H9 (cell line): ENCODE measurements around the gene PNMA6F. TPM values are rescaled to one million over a fixed set of nuclear protein-coding genes. Genes with fewer than 3 reads are reported as not detected.

Source experiments
- DNase-seq: peaks from one replicate; pipeline ENCODE4 v3.0.0-alpha.2; 2017
- H2AFZ ChIP-seq: one replicate; pipeline ENCODE4 v1.6.1; 2013; ENCODE audit warnings: mild to moderate bottlenecking, low read length, control low read depth, moderate library complexity
- H2AK5ac ChIP-seq: 2 replicates; pipeline ENCODE4 v1.6.1; 2013; ENCODE audit warnings: low read length, control low read depth, mixed read lengths; ENCODE audit not compliant: insufficient read length
- H2BK120ac ChIP-seq: one replicate; pipeline ENCODE4 v1.6.1; 2013; ENCODE audit warnings: low read depth, mild to moderate bottlenecking, low read length, control low read depth, inconsistent platforms; ENCODE audit not compliant: poor library complexity, severe bottlenecking
- H2BK12ac ChIP-seq: 2 replicates; pipeline ENCODE4 v1.6.1; 2013; ENCODE audit warnings: low read length, control low read depth, mixed read lengths, low read depth; ENCODE audit not compliant: insufficient read length
- H2BK15ac ChIP-seq: 2 replicates; pipeline ENCODE4 v1.6.1; 2013; ENCODE audit warnings: low read depth, low read length, control low read depth
- H2BK20ac ChIP-seq: one replicate; pipeline ENCODE4 v1.6.1; 2013; ENCODE audit warnings: low read depth, mild to moderate bottlenecking, low read length, control low read depth, inconsistent platforms; ENCODE audit not compliant: poor library complexity, severe bottlenecking
- H2BK5ac ChIP-seq: 2 replicates; pipeline ENCODE4 v1.6.1; 2013; ENCODE audit warnings: low read length, control low read depth, mixed read lengths; ENCODE audit not compliant: insufficient read length
- H3K14ac ChIP-seq: 2 replicates; pipeline ENCODE4 v1.6.1; 2013; ENCODE audit warnings: low read length, control low read depth; ENCODE audit not compliant: insufficient read depth
- H3K18ac ChIP-seq: 2 replicates; pipeline ENCODE4 v1.6.1; 2013; ENCODE audit warnings: low read depth, mild to moderate bottlenecking, mixed read lengths, low read length, control low read depth; ENCODE audit not compliant: insufficient read length
- H3K23ac ChIP-seq: 2 replicates; pipeline ENCODE4 v1.6.1; 2013; ENCODE audit warnings: low read length, control low read depth, mixed read lengths, low read depth; ENCODE audit not compliant: insufficient read length
- H3K23me2 ChIP-seq: 2 replicates; pipeline ENCODE4 v1.6.1; 2013; ENCODE audit warnings: low read depth, mild to moderate bottlenecking, mixed read lengths, low read length, control low read depth; ENCODE audit not compliant: insufficient read length, poor library complexity, severe bottlenecking
- H3K27ac ChIP-seq: 2 replicates; pipeline ENCODE4 v1.5.1; 2013; ENCODE audit warnings: low read length, control low read depth, mixed read lengths, low read depth; ENCODE audit not compliant: insufficient read length
- H3K27me3 ChIP-seq: 2 replicates; pipeline ENCODE4 v1.6.1; 2013; ENCODE audit warnings: low read length, control low read depth, inconsistent platforms; ENCODE audit not compliant: insufficient read depth
- H3K4ac ChIP-seq: 2 replicates; pipeline ENCODE4 v1.6.1; 2013; ENCODE audit warnings: low read depth, mild to moderate bottlenecking, control low read depth, inconsistent platforms, low read length, moderate library complexity
- H3K4me1 ChIP-seq: 2 replicates; pipeline ENCODE4 v1.6.1; 2013; ENCODE audit warnings: low read length, control low read depth, inconsistent platforms; ENCODE audit not compliant: insufficient read depth
- H3K4me2 ChIP-seq: 2 replicates; pipeline ENCODE4 v1.6.1; 2013; ENCODE audit warnings: low read length, control low read depth, mixed read lengths; ENCODE audit not compliant: insufficient read length, insufficient read depth
- H3K56ac ChIP-seq: 2 replicates; pipeline ENCODE4 v1.6.1; 2013; ENCODE audit warnings: low read depth, mild to moderate bottlenecking, mixed read lengths, low read length, control low read depth; ENCODE audit not compliant: insufficient read length
- H3K79me1 ChIP-seq: 2 replicates; pipeline ENCODE4 v1.6.1; 2013; ENCODE audit warnings: low read depth, mild to moderate bottlenecking, moderate library complexity, low read length, control low read depth, inconsistent platforms; ENCODE audit not compliant: insufficient read depth, poor library complexity, severe bottlenecking
- H3K79me2 ChIP-seq: 2 replicates; pipeline ENCODE4 v1.6.1; 2013; ENCODE audit warnings: low read length, control low read depth, inconsistent platforms; ENCODE audit not compliant: insufficient read depth
- H3K9ac ChIP-seq: 2 replicates; pipeline ENCODE4 v1.6.1; 2013; ENCODE audit warnings: low read length, control low read depth, mixed read lengths; ENCODE audit not compliant: insufficient read length; ENCODE audit errors: extremely low read depth
- H3K9me3 ChIP-seq: one replicate; pipeline ENCODE4 v1.6.1; 2013; ENCODE audit warnings: low read depth, low read length, inconsistent platforms; ENCODE audit not compliant: control insufficient read depth
- H3T11ph ChIP-seq: one replicate; pipeline ENCODE4 v1.6.1; 2013; ENCODE audit warnings: mild to moderate bottlenecking, low read length, control low read depth, inconsistent platforms
- H4K20me1 ChIP-seq: one replicate; pipeline ENCODE4 v1.6.1; 2013; ENCODE audit not compliant: control insufficient read depth, insufficient read length, insufficient read depth
- H4K5ac ChIP-seq: 2 replicates; pipeline ENCODE4 v1.6.1; 2013; ENCODE audit warnings: low read depth, mild to moderate bottlenecking, mixed read lengths, low read length, control low read depth; ENCODE audit not compliant: insufficient read length
- H4K8ac ChIP-seq: replicated peaks from 2 replicates; pipeline ENCODE4 v1.6.1; 2013; ENCODE audit warnings: low read length, control low read depth, mixed read lengths, low read depth; ENCODE audit not compliant: insufficient read length
- H4K91ac ChIP-seq: 2 replicates; pipeline ENCODE4 v1.6.1; 2013; ENCODE audit warnings: low read depth, mild to moderate bottlenecking, moderate library complexity, mixed read lengths, low read length, control low read depth; ENCODE audit not compliant: insufficient read length
- H3K27ac Mint-ChIP-seq, 3 experiments: 2 replicates in 2 of 3; 3 replicates in 1 of 3; pipeline ENCODE4 v1.8.0; 2020 to 2021; ENCODE audit warnings: mixed read lengths in 3 of 3, mild to moderate bottlenecking in 1 of 3, moderate library complexity in 1 of 3
- H3K27me3 Mint-ChIP-seq: 2 replicates; pipeline ENCODE4 v1.8.0; 2021; ENCODE audit warnings: low read depth, mild to moderate bottlenecking, moderate library complexity, mixed read lengths
- H3K36me3 Mint-ChIP-seq, 3 experiments: 2 replicates in 2 of 3; 3 replicates in 1 of 3; pipeline ENCODE4 v1.8.0; 2020 to 2021; ENCODE audit warnings: low read depth in 3 of 3, mixed read lengths in 3 of 3; ENCODE audit not compliant: insufficient read depth in 1 of 3
- H3K4me1 Mint-ChIP-seq, 2 experiments: 2 replicates each; pipeline ENCODE4 v1.8.0; 2020; ENCODE audit warnings: mixed read lengths in 2 of 2
- H3K4me3 Mint-ChIP-seq, 2 experiments: 2 replicates in 1 of 2; 3 replicates in 1 of 2; pipeline ENCODE4 v1.8.0; 2020 to 2021; ENCODE audit warnings: mild to moderate bottlenecking in 2 of 2, mixed read lengths in 2 of 2, moderate library complexity in 1 of 2
- H3K9me3 Mint-ChIP-seq, 2 experiments: 2 replicates in 1 of 2; 3 replicates in 1 of 2; pipeline ENCODE4 v1.8.0; 2020; ENCODE audit warnings: mild to moderate bottlenecking in 2 of 2, mixed read lengths in 2 of 2, moderate library complexity in 1 of 2
- CTCF ChIP-seq: fragments of 200-600 bp; sonication (generic); conservative IDR thresholded peaks from 3 replicates; pipeline ENCODE4 v1.8.0; 2021; ENCODE audit warnings: antibody characterized with exemption, mild to moderate bottlenecking
- WGBS: extraction: QIAGEN DNeasy Blood & Tissue Kit; methylation state at CpG from one replicate; pipeline ENCODE4 v1.1.7; 2013; ENCODE audit warnings: missing lambda C conversion rate, low lambda C conversion rate, mixed read lengths; ENCODE audit not compliant: insufficient read length; ENCODE audit errors: extremely low coverage; 5-methylcytosine and 5-hydroxymethylcytosine counted together
- total RNA-seq: library from RNA; stranded (reverse); gene quantifications from 2 replicates; pipeline ENCODE4 v1.2.1, GENCODE V29; 2021

PNMA6F gene
- total RNA-seq, 1 experiment from 2014 or later, result not detected

GRCh38 chrX:153342762-153343558 lies 21.4 kb upstream of the PNMA6F start:
- Mint-ChIP-seq H3K27ac (no peak overlapping the region), H3K27me3 (no peaks in the 10 kb centered on the region), H3K9me3 (peaks cover 73 to 87% of the 10 kb centered on the region in 2 experiments)

More at GRCh38 chrX:153342762-153343558, 21.4 kb upstream of the PNMA6F start:
- H2AK5ac ChIP-seq, result no peak overlapping the region
- H3K9ac ChIP-seq, result no peak overlapping the region
- H3K14ac ChIP-seq, result no peak overlapping the region
- no peak for TF ChIP-seq CTCF
- peaks cover 42 to 74% (median 65%) of the 10 kb centered on the region in 3 experiments; a peak in 6 of 7 replicates for H3K36me3 Mint-ChIP-seq
- no peak overlapping the region for H3K4me2 ChIP-seq
- no peak overlapping the region for H2AFZ ChIP-seq
- no peaks in the 10 kb centered on the region for H3K4me1 Mint-ChIP-seq
- H3K27ac ChIP-seq, result no peak overlapping the region
- WGBS, result no CpG with 5 or more reads among the region's 9 CpGs
- no peak overlapping the region for H3K4ac ChIP-seq
- no peak overlapping the region for H2BK12ac ChIP-seq
- H3K79me1 ChIP-seq, result no peaks in the 10 kb centered on the region
- H3K56ac ChIP-seq, result no peak overlapping the region
- no peak overlapping the region for H4K91ac ChIP-seq
- H3K27me3 ChIP-seq, result no peaks in the 10 kb centered on the region
- no peak overlapping the region for H2BK20ac ChIP-seq
- H4K5ac ChIP-seq, result no peak overlapping the region
- no peaks in the 10 kb centered on the region for H3K4me1 ChIP-seq
- no peak overlapping the region for H2BK120ac ChIP-seq
- no peak overlapping the region for H4K8ac ChIP-seq
- H3T11ph ChIP-seq, result no peak overlapping the region
- no peaks in the 10 kb centered on the region for H4K20me1 ChIP-seq
- H3K79me2 ChIP-seq, result no peaks in the 10 kb centered on the region
- H3K23ac ChIP-seq, result no peak overlapping the region
- peaks cover 59% of the 10 kb centered on the region for H3K9me3 ChIP-seq
- no peak overlapping the region for H3K18ac ChIP-seq
- H2BK15ac ChIP-seq, result no peak overlapping the region
- no peak for DNase-seq
- H3K23me2 ChIP-seq, result no peaks in the 10 kb centered on the region
- no peak overlapping the region for H3K4me3 Mint-ChIP-seq
- no peak overlapping the region for H2BK5ac ChIP-seq
